ENCODE data around the gene COPRS.

- TF ChIP-seq JUND (IDR thresholded peaks at IDR 0.05; ENCODE audit: low read length) (no peak), ZNF274 (IDR thresholded peaks at IDR 0.05; ENCODE audit: borderline replicate concordance, extremely low read depth, low read length) (no peak), RFX5 (IDR thresholded peaks at IDR 0.05; ENCODE audit: borderline replicate concordance, low read depth, low read length) (no peak)
- TF ChIP-seq, protein P1, sequence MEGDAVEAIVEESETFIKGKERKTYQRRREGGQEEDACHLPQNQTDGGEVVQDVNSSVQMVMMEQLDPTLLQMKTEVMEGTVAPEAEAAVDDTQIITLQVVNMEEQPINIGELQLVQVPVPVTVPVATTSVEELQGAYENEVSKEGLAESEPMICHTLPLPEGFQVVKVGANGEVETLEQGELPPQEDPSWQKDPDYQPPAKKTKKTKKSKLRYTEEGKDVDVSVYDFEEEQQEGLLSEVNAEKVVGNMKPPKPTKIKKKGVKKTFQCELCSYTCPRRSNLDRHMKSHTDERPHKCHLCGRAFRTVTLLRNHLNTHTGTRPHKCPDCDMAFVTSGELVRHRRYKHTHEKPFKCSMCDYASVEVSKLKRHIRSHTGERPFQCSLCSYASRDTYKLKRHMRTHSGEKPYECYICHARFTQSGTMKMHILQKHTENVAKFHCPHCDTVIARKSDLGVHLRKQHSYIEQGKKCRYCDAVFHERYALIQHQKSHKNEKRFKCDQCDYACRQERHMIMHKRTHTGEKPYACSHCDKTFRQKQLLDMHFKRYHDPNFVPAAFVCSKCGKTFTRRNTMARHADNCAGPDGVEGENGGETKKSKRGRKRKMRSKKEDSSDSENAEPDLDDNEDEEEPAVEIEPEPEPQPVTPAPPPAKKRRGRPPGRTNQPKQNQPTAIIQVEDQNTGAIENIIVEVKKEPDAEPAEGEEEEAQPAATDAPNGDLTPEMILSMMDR (IDR thresholded peaks at IDR 0.05; ENCODE audit: control extremely low read depth in 1 of 3, insufficient read depth in 1 of 3, low read depth in 1 of 3, low read length in 3 of 3), result no peak
Observed at GRCh38 chr17:31835984-31836383, 23.1 kb downstream of the COPRS start.
